H1 (cell line): ENCODE results near the gene COL28A1.

Source experiments
- EZH2 ChIP-seq: fragments of 200-600 bp; sonication (generic); IDR thresholded peaks from 2 replicates; pipeline ENCODE4 v1.7.1; 2012; ENCODE audit warnings: low read depth, mild to moderate bottlenecking, moderate library complexity, low read length, inconsistent platforms; ENCODE audit not compliant: severe bottlenecking
- JUND ChIP-seq: IDR thresholded peaks from 2 replicates; pipeline ENCODE4 v1.6.1; 2011; ENCODE audit warnings: mild to moderate bottlenecking, improper control_type of control experiment, low read length
- KDM5A ChIP-seq: fragments of 200-600 bp; IDR thresholded peaks from 2 replicates; pipeline ENCODE4 v1.7.1; 2012; ENCODE audit warnings: mild to moderate bottlenecking, low read length, inconsistent platforms, mixed read lengths
- NRF1 ChIP-seq: IDR thresholded peaks from 2 replicates; pipeline ENCODE4 v1.6.1; 2011; ENCODE audit warnings: mild to moderate bottlenecking, low read depth, low read length, improper control_type of control experiment
- POLR2AphosphoS5 ChIP-seq: IDR thresholded peaks from 2 replicates; pipeline ENCODE4 v1.6.1; 2011; ENCODE audit warnings: low read depth, low read length
- RAD21 ChIP-seq, 2 experiments: IDR thresholded peaks in 1 of 2; conservative IDR thresholded peaks in 1 of 2; 2 replicates each; pipeline ENCODE4 v1.6.1; 2011; ENCODE audit warnings: low read depth in 2 of 2, low read length in 2 of 2, improper control_type of control experiment in 1 of 2, inconsistent platforms in 1 of 2, mild to moderate bottlenecking in 1 of 2, moderate library complexity in 1 of 2
- SIRT6 ChIP-seq: IDR thresholded peaks from one replicate; pipeline ENCODE4 v1.7.1; 2012; ENCODE audit warnings: low read length, inconsistent platforms
- SP1 ChIP-seq: IDR thresholded peaks from 2 replicates; pipeline ENCODE4 v1.6.1; 2011; ENCODE audit warnings: low read depth, low read length
- TCF12 ChIP-seq: IDR thresholded peaks from 2 replicates; pipeline ENCODE4 v1.6.1; 2011; ENCODE audit warnings: low read depth, mild to moderate bottlenecking, low read length
- TF ChIP-seq, protein P1 (sequence below), 3 experiments: IDR thresholded peaks; 1 replicate in 2 of 3; 2 replicates in 1 of 3; pipeline versions ENCODE4 v1.5.1 to v1.6.1; 2011; ENCODE audit warnings: low read length in 3 of 3, mild to moderate bottlenecking in 3 of 3, inconsistent platforms in 2 of 3, low read depth in 1 of 3, moderate library complexity in 1 of 3; ENCODE audit not compliant: insufficient read depth in 1 of 3; ENCODE audit errors: control extremely low read depth in 1 of 3
- TF ChIP-seq, protein P2 (sequence below): IDR thresholded peaks from 2 replicates; pipeline ENCODE4 v1.6.1; 2011; ENCODE audit warnings: low read depth, mild to moderate bottlenecking, low read length; ENCODE audit not compliant: insufficient read depth

DNA sequence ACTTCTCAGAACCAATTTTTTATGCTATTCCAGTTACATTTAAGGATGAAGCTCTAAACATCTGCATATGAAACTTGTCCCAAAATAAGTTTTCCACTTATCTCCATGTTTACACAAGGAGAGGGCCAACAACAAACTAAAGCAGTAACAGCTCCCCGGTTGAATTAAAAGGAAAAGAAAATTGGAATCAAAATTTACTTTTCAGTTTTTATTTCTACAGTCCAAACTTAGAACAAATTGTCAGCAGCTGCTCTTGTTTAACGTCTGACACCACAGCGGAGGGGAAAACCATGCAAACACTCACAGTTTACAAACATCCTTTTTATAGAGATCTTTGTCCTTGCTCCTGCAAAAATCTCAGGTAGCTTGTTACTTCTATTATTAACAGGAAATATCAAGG is 101.3 kb downstream of the COL28A1 start:
- TF ChIP-seq KDM5A (no peak), SP1 (no peak), EZH2 (no peak), RAD21 (IDR thresholded peaks at IDR 0.05 in 1 of 2, conservative IDR thresholded peaks at IDR 0.05 in 1 of 2; ENCODE audit: low read depth in 2 of 2, low read length in 2 of 2) (no peak), JUND (no peak), NRF1 (no peak), POLR2AphosphoS5 (no peak), TCF12 (no peak), SIRT6 (no peak)
- TF ChIP-seq, protein P1, sequence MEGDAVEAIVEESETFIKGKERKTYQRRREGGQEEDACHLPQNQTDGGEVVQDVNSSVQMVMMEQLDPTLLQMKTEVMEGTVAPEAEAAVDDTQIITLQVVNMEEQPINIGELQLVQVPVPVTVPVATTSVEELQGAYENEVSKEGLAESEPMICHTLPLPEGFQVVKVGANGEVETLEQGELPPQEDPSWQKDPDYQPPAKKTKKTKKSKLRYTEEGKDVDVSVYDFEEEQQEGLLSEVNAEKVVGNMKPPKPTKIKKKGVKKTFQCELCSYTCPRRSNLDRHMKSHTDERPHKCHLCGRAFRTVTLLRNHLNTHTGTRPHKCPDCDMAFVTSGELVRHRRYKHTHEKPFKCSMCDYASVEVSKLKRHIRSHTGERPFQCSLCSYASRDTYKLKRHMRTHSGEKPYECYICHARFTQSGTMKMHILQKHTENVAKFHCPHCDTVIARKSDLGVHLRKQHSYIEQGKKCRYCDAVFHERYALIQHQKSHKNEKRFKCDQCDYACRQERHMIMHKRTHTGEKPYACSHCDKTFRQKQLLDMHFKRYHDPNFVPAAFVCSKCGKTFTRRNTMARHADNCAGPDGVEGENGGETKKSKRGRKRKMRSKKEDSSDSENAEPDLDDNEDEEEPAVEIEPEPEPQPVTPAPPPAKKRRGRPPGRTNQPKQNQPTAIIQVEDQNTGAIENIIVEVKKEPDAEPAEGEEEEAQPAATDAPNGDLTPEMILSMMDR (IDR thresholded peaks at IDR 0.05; ENCODE audit: control extremely low read depth in 1 of 3, insufficient read depth in 1 of 3, low read depth in 1 of 3, low read length in 3 of 3), result no peak
- TF ChIP-seq, protein P2, sequence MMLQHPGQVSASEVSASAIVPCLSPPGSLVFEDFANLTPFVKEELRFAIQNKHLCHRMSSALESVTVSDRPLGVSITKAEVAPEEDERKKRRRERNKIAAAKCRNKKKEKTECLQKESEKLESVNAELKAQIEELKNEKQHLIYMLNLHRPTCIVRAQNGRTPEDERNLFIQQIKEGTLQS, result no peak
